ENCODE measurements around the gene CCL25.

Gene CCL25

GRCh38 chr19:8110931-8111330, 58.4 kb downstream of the CCL25 start:
- no peak for DNase-seq (ENCODE audit: low read depth)

GRCh38 chr19:8111376-8111775, 58.8 kb downstream of the CCL25 start:
- DNase-seq (ENCODE audit: low read depth) = no peak

All from stimulated activated CD8-positive, alpha-beta memory T cell treated with anti-CD3 and anti-CD28 coated beads, Interleukin-12 subunit alpha, Interleukin-12 subunit beta, amount 100 ng/mL, for 4 hours (primary cell).